Measurements from ENCODE around the gene KRT15. TPM values are rescaled to one million over a fixed set of nuclear protein-coding genes. Genes with fewer than 3 reads are reported as not detected.

The KRT15 gene
- total and polyA plus RNA-seq, 9 of the 15 experiments (the other 6 are each of a cell fraction or from before 2014, with no cell fraction given), result 0.28 to 4.4 (median 0.56) TPM

GRCh38 chr17:41549596-41550039 is 30.9 kb upstream of the KRT15 start:
- no peaks in the 10 kb centered on the region for H3K36me3 ChIP-seq (ENCODE audit: control insufficient read depth, insufficient read depth, low read length)
- 2% methylated on average over 8 of the region's 8 CpGs for WGBS (ENCODE audit: insufficient coverage, low coverage, missing lambda C conversion rate)
- H3K4me1 ChIP-seq (replicated peaks in 1 of 2; ENCODE audit: control insufficient read depth in 2 of 2, insufficient read depth in 2 of 2, low read length in 2 of 2), result peaks cover 26 to 30% of the 10 kb centered on the region in 2 experiments; a peak in 4 of 5 replicates
- H3K9ac ChIP-seq (ENCODE audit: insufficient read depth in 1 of 2, low read depth in 2 of 2, low read length in 2 of 2), result peak overlapping the region; percentile 15 to 45; a peak in 1 of 4 replicates
- peak overlapping the region; percentile 70 for H3K4me2 ChIP-seq (ENCODE audit: insufficient read depth, low read length)
- peak; percentile 68 for ATAC-seq
- peaks cover 0 to 4% of the 10 kb centered on the region in 2 experiments; a peak in 1 of 5 replicates for H3K27me3 ChIP-seq (ENCODE audit: control insufficient read depth in 2 of 2, insufficient read depth in 2 of 2, low read length in 2 of 2)
- ChIA-PET CTCF (ENCODE audit: low intra/inter-chr PET ratio) (interaction anchor here (0.6 to 5.3 kb wide), 10 partner anchors 22 to 1486 kb away, joined by 3 to 135 read pairs (median 10); partner anchors contain the start of gene KRT19), POLR2A (interaction anchor here (0.6 to 3.1 kb wide), 21 partner anchors 9 to 171 kb away, joined by 3 to 15 read pairs (median 4); partner anchors contain the start of genes EIF1, KRT19, KRT36 and KRT9)
- H3K27ac ChIP-seq (ENCODE audit: extremely low read depth, low read depth, low read length), result peak overlapping the region; percentile 33; the same call in 2 of the 3 replicates
- peak; percentile 45 to 78 (median 50) for DNase-seq (ENCODE audit: extremely low read depth in 1 of 4, low spot score in 3 of 4)
- no peak overlapping the region for H3K4me3 ChIP-seq
- BruUV-seq (replicated peaks), result no TSS peak
- no peaks in the 10 kb centered on the region for H3K79me2 ChIP-seq (ENCODE audit: control insufficient read depth, insufficient read depth, low read length)
- H4K20me1 ChIP-seq (replicated peaks; ENCODE audit: control insufficient read depth, insufficient read depth, low read length), result no peaks in the 10 kb centered on the region
- in situ Hi-C loops (cut with MboI) (loop anchor here (5.0 kb wide), 4 partner anchors 62 to 747 kb away; partner anchors contain the start of gene KRT36), intact Hi-C loops (cut with micrococcal nuclease) (loop anchor here (1.0 to 2.0 kb wide), 6 partner anchors 49 to 747 kb away; no protein-coding TSS in a partner anchor)
- H3K9me3 ChIP-seq (replicated peaks; ENCODE audit: control insufficient read depth, insufficient read depth, low read depth, low read length), result no peaks in the 10 kb centered on the region
- H2AFZ ChIP-seq (ENCODE audit: low read depth, low read length), result peak overlapping the region; percentile 70
- no peaks in the 10 kb centered on the region for H3K9me1 ChIP-seq (ENCODE audit: control insufficient read depth, insufficient read depth, low read length)
- FAIRE-seq, result no peak
- TF ChIP-seq MGA (IDR thresholded peaks at IDR 0.05) (peak; percentile 32; the same call in 1 of the 2 replicates), SRF (CRISPR knock-in tag; IDR thresholded peaks at IDR 0.05) (no peak), FOXJ3 (CRISPR knock-in tag; IDR thresholded peaks at IDR 0.05) (no peak), PRDM10 (IDR thresholded peaks at IDR 0.05; ENCODE audit: partially characterized antibody) (peak; percentile 67), CBFA2T2 (conservative IDR thresholded peaks at IDR 0.05) (0 out of 2 replicates have a peak, but pooled peaks have one; percentile 13), ZNF75A (CRISPR knock-in tag; IDR thresholded peaks at IDR 0.05) (no peak)
